ENCODE data around the gene ATP6V1G3.
"Not testable (repeated sequence)": the region's sequence is repeated elsewhere in the genome, so short reads cannot be mapped to it uniquely, and the experiment has no call there.

Gene ATP6V1G3

DNA sequence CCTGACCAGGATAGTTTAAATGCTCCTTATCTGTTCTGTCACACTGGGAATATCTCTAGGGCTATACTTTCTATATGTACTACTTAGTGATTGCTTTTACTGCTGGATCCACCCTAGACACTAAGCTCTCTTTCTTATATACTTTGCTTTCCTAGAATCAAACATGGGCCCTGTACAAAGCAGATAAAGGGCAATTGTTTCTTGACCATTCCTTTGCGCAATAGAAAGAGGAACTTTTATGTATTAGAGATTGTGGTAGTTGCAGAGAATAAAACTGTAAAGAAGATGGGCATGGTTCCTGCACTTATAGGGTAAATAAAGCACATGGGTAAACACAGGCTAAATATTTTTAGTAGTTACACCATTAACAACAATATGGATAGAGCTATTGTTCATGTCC, 58.8 kb downstream of the ATP6V1G3 start:
- Histone ChIP-seq H3K27me3 (no peaks in the 10 kb centered on the region), H3K4me3 (ENCODE audit: low read depth in 1 of 2, low read length in 1 of 2) (no peak overlapping the region), H3K9me3 (no peaks in the 10 kb centered on the region), H3K4me1 (ENCODE audit: control insufficient read depth in 1 of 2, insufficient read depth in 1 of 2, low read depth in 1 of 2, low read length in 1 of 2) (no peaks in the 10 kb centered on the region), H3K27ac (no peak overlapping the region), H3K36me3 (no peaks in the 10 kb centered on the region)
- TF ChIP-seq, protein P1, sequence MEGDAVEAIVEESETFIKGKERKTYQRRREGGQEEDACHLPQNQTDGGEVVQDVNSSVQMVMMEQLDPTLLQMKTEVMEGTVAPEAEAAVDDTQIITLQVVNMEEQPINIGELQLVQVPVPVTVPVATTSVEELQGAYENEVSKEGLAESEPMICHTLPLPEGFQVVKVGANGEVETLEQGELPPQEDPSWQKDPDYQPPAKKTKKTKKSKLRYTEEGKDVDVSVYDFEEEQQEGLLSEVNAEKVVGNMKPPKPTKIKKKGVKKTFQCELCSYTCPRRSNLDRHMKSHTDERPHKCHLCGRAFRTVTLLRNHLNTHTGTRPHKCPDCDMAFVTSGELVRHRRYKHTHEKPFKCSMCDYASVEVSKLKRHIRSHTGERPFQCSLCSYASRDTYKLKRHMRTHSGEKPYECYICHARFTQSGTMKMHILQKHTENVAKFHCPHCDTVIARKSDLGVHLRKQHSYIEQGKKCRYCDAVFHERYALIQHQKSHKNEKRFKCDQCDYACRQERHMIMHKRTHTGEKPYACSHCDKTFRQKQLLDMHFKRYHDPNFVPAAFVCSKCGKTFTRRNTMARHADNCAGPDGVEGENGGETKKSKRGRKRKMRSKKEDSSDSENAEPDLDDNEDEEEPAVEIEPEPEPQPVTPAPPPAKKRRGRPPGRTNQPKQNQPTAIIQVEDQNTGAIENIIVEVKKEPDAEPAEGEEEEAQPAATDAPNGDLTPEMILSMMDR (IDR thresholded peaks at IDR 0.05) = no peak

DNA sequence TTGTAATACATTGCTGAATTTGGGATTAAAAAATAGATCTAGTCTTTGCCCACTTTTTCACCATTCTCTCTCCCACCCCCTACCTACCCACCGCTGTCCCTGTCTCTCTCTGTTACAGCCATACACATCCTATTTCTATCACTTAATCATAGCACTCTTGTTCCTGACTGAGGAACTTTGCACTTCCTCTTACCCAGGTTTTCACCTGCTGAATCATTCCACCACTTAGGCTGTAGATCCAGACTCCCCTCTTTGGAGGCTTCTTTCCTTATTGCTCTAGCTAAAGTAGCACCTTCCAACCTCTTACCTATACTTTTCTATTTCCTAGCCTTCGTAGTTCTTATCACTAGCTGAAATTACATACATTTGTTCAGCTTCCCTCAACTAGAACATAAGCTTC, 59.6 kb downstream of the ATP6V1G3 start:
- Histone ChIP-seq H3K4me1 (ENCODE audit: control insufficient read depth in 1 of 2, insufficient read depth in 1 of 2, low read depth in 1 of 2, low read length in 1 of 2) (no peaks in the 10 kb centered on the region), H3K36me3 (no peaks in the 10 kb centered on the region), H3K27ac (no peak overlapping the region), H3K27me3 (no peaks in the 10 kb centered on the region), H3K4me3 (ENCODE audit: low read depth in 1 of 2, low read length in 1 of 2) (no peak overlapping the region), H3K9me3 (no peaks in the 10 kb centered on the region)
- TF ChIP-seq, protein P1 (IDR thresholded peaks at IDR 0.05) = no peak

DNA sequence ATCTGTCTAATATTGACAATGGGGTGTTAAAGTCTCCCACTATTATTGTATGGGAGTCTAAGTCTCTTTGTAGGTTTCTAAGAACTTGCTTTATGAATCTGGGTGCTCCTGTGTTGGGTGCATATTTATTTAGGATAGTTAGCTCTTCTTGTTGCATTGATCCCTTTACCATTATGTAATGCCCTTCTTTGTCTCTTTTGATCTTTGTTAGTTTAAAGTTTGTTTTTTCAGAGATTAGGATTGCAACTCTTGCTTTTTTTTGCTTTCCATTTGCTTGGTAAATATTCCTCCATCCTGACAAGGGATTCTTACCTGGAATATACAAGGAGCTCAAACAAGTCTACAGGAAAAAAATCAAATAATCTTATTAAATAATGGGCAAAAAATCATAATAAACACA, 63.1 kb downstream of the ATP6V1G3 start:
- not testable (repeated sequence) for H3K27ac ChIP-seq; H3K4me3 ChIP-seq (ENCODE audit: low read depth in 1 of 2, low read length in 1 of 2); H3K36me3 ChIP-seq; H3K9me3 ChIP-seq; H3K27me3 ChIP-seq; H3K4me1 ChIP-seq (ENCODE audit: control insufficient read depth in 1 of 2, insufficient read depth in 1 of 2, low read depth in 1 of 2, low read length in 1 of 2)
